Uterus (tissue), 4 donors: ENCODE data around the gene TRMT2A. TPM values are rescaled to one million over a fixed set of nuclear protein-coding genes. Genes with fewer than 3 reads are reported as not detected.
A peak's percentile ranks its signal among the peaks of the same experiment; 100 is the strongest.

Source experiments
- DNase-seq, 2 donors: peaks; one replicate each; pipeline ENCODE4 v3.0.0-alpha.2; 2019 to 2020
- H3K27ac ChIP-seq, 2 donors: fragments of 200-600 bp; sonication (generic); 1 replicate in 1 of 2; 2 replicates in 1 of 2; pipeline ENCODE4 v1.5.1; 2016 to 2018
- H3K27me3 ChIP-seq, 2 donors: fragments of 200-600 bp; sonication (generic); one replicate each; pipeline ENCODE4 v1.5.1; 2018 to 2019; ENCODE audit warnings: control low read depth in 1 of 2
- H3K36me3 ChIP-seq, 2 donors: fragments of 200-600 bp; sonication (generic); one replicate each; pipeline ENCODE4 v1.5.1; 2019; ENCODE audit warnings: control low read depth in 1 of 2
- H3K4me1 ChIP-seq, 2 donors: fragments of 200-600 bp; sonication (generic); one replicate each; pipeline ENCODE4 v1.5.1; 2018 to 2019; ENCODE audit warnings: control low read depth in 1 of 2
- H3K4me3 ChIP-seq, 2 donors: fragments of 200-600 bp; sonication (generic); 1 replicate in 1 of 2; 2 replicates in 1 of 2; pipeline ENCODE4 v1.5.1; 2018 to 2019; ENCODE audit warnings: mild to moderate bottlenecking in 1 of 2
- H3K9me3 ChIP-seq, 2 donors: fragments of 200-600 bp; sonication (generic); one replicate each; pipeline ENCODE4 v1.5.1; 2019; ENCODE audit warnings: control low read depth in 1 of 2
- POLR2A ChIP-seq, 2 donors: fragments of 450-650 bp; IDR thresholded peaks; one replicate each; pipeline ENCODE4 v1.6.1; 2016; ENCODE audit warnings: antibody characterized with exemption in 2 of 2, mild to moderate bottlenecking in 1 of 2, moderate library complexity in 1 of 2
- intact Hi-C: fragments of 100-400 bp; cut with DNase I; formaldehyde crosslinking; loops from one replicate; pipeline ENCODE4 v1.15.1; 2023; ENCODE audit warnings: low total_unique reads
- total RNA-seq, 4 donors: library from RNA; depleted of rRNA in 3 of 4; stranded (reverse); fragments of >200 nt in 3 of 4; gene quantifications; one replicate each; pipeline versions ENCODE4 v1.1.0 to v1.2.4, GENCODE V29; 2014 to 2023
- TF ChIP-seq, protein P1 (sequence below), 4 experiments: fragments of 200-600 bp in 2 of 4; fragments of 450-650 bp in 2 of 4; sonication (generic) in 2 of 4; IDR thresholded peaks; one replicate each; pipeline ENCODE4 v1.5.1; 2016 to 2019; ENCODE audit warnings: antibody characterized with exemption in 4 of 4, mild to moderate bottlenecking in 2 of 4, moderate library complexity in 1 of 4
- donor health status: DM: yes; HTN: yes; CAD: no.

The TRMT2A gene
- total RNA-seq, 4 donors from 2014 or later, result 30.9 to 123 (median 45.3) TPM

DNA sequence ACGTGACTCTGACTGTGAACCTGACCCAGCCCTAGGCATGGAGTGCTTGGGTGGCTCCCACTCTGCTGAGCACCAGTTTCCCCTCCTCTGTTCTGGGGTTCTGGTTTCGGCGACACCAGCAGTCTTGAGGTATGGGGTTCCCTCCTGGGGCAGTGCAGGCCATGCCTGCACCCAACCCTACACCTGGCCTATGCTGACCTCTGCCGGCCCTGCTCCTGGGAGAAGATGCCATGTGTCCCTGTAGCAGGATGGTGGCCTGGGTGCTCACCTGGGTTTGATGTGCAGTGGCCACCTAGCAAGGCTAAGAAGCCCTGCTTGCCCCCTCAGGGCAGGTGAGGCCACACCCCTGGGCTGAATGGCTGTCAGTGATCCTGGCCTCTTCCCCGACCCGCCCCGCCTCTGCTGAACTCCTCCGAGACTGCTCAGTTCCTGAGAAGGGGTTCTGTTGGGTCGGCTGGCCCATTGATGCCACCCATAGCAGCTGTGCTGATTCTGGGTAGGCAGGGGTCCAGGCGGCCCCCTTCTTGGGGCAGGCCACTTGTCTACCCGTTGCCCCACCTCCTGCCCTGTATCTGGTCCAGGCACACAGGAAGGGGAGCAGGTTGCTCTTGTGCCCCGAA lies 17.0 kb upstream of the TRMT2A start:
- no peak for DNase-seq
- H3K4me3 ChIP-seq, result no peak overlapping the region
- no peak overlapping the region for H3K27ac ChIP-seq
- H3K4me1 ChIP-seq, result peaks cover 0 to 43% of the 10 kb centered on the region in 2 donors
- H3K9me3 ChIP-seq, result no peaks in the 10 kb centered on the region
- intact Hi-C loops, result no loop called here
- no peaks in the 10 kb centered on the region for H3K27me3 ChIP-seq
- TF ChIP-seq, protein P1, sequence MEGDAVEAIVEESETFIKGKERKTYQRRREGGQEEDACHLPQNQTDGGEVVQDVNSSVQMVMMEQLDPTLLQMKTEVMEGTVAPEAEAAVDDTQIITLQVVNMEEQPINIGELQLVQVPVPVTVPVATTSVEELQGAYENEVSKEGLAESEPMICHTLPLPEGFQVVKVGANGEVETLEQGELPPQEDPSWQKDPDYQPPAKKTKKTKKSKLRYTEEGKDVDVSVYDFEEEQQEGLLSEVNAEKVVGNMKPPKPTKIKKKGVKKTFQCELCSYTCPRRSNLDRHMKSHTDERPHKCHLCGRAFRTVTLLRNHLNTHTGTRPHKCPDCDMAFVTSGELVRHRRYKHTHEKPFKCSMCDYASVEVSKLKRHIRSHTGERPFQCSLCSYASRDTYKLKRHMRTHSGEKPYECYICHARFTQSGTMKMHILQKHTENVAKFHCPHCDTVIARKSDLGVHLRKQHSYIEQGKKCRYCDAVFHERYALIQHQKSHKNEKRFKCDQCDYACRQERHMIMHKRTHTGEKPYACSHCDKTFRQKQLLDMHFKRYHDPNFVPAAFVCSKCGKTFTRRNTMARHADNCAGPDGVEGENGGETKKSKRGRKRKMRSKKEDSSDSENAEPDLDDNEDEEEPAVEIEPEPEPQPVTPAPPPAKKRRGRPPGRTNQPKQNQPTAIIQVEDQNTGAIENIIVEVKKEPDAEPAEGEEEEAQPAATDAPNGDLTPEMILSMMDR (IDR thresholded peaks at IDR 0.05), result no peak
- no peak for TF ChIP-seq POLR2A (IDR thresholded peaks at IDR 0.05)
- H3K36me3 ChIP-seq, result no peaks in the 10 kb centered on the region

- Histone ChIP-seq H3K4me1 (peaks cover 0 to 37% of the 10 kb centered on the region in 2 donors), H3K4me3 (peak overlapping the region; percentile 94 to 99), H3K27ac (peak overlapping the region in 1 of 2 donors; percentile 71), H3K27me3 (no peaks in the 10 kb centered on the region), H3K9me3 (no peaks in the 10 kb centered on the region), H3K36me3 (no peaks in the 10 kb centered on the region)
- no peak for DNase-seq
- intact Hi-C loops, result no loop called here
- TF ChIP-seq, protein P1 (IDR thresholded peaks at IDR 0.05), result no peak
- no peak for TF ChIP-seq POLR2A (IDR thresholded peaks at IDR 0.05)
These were observed 15.7 kb upstream of the TRMT2A start for GRCh38 chr22:20132686-20133246.

- Histone ChIP-seq H3K36me3 (no peaks in the 10 kb centered on the region), H3K9me3 (no peaks in the 10 kb centered on the region), H3K4me3 (peak overlapping the region; percentile 94 to 99), H3K27me3 (no peaks in the 10 kb centered on the region), H3K4me1 (peaks cover 0 to 30% of the 10 kb centered on the region in 2 donors), H3K27ac (peak overlapping the region; percentile 71 to 92)
- TF ChIP-seq POLR2A (IDR thresholded peaks at IDR 0.05), result no peak
- TF ChIP-seq, protein P1 (IDR thresholded peaks at IDR 0.05), result no peak
- intact Hi-C loops, result no loop called here
- DNase-seq, result peak in 1 of 2 donors; percentile 34
These were observed 15.0 kb upstream of the TRMT2A start for GRCh38 chr22:20131859-20132685.

DNA sequence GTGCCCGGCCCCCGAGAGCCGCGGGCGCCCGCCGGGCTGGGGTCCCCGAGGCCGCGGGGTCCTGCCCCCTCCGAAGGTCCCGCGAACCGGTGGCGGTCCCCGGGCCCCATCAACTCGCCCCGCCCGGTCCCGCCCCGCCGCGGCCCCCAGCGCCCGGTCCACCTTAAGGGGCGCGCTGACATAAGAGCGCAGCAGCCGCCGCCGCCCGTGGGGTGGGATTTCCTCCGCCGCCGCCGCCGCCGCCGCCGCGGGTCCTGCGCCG lies 14.5 kb upstream of the TRMT2A start, which contains the start of gene ZDHHC8:
Gene ZDHHC8, plus strand, starts transcription at position 208 of the 262 bp plus-strand sequence. CDS start 144 bp downstream, outside the sequence.
- Histone ChIP-seq H3K9me3 (no peaks in the 10 kb centered on the region), H3K36me3 (no peaks in the 10 kb centered on the region), H3K4me1 (peaks cover 0 to 26% of the 10 kb centered on the region in 2 donors), H3K4me3 (peak within 1 kb of the TSS; percentile 94 to 99), H3K27ac (peak within 1 kb of the TSS; percentile 92 to 97), H3K27me3 (no peaks in the 10 kb centered on the region)
- no peak for DNase-seq
- intact Hi-C loops, result no loop called here
- no peak for TF ChIP-seq POLR2A (IDR thresholded peaks at IDR 0.05)
- TF ChIP-seq, protein P1 (IDR thresholded peaks at IDR 0.05), result no peak
